HepG2 (cell line): ENCODE results near the gene DBNDD1. TPM values are rescaled to one million over a fixed set of nuclear protein-coding genes. Genes with fewer than 3 reads are reported as not detected.

ENCODE experiments used
- CENPBD1 ChIP-seq: sonication (generic); formaldehyde crosslinking; IDR thresholded peaks from 2 replicates; pipeline ENCODE4 v1.8.0; 2022; ENCODE audit warnings: missing genetic modification reagents, low read depth, mild to moderate bottlenecking, borderline replicate concordance
- CENPX ChIP-seq: sonication (generic); formaldehyde crosslinking; IDR thresholded peaks from 2 replicates; pipeline ENCODE4 v1.9.0; 2021; ENCODE audit warnings: mild to moderate bottlenecking, missing genetic modification reagents, moderate library complexity
- FOXO1 ChIP-seq: sonication (generic); formaldehyde crosslinking; IDR thresholded peaks from 2 replicates; pipeline ENCODE4 v1.4.0; 2020; ENCODE audit warnings: missing genetic modification reagents
- HCFC1 ChIP-seq: fragments of 150-350 bp; IDR thresholded peaks from 2 replicates; pipeline ENCODE4 v1.6.1; 2014; ENCODE audit warnings: low read depth, low read length
- HMGA1 ChIP-seq: sonication (generic); formaldehyde crosslinking; conservative IDR thresholded peaks from 2 replicates; pipeline ENCODE4 v1.4.0; 2020; ENCODE audit warnings: missing genetic modification reagents
- KLF9 ChIP-seq: IDR thresholded peaks from 2 replicates; pipeline ENCODE4 v1.6.1; 2016; ENCODE audit warnings: low read depth
- MAFK ChIP-seq, 2 experiments: IDR thresholded peaks in 1 of 2; conservative IDR thresholded peaks in 1 of 2; 2 replicates each; pipeline ENCODE4 v1.6.1; 2011; ENCODE audit warnings: improper control_type of control experiment in 2 of 2, low read length in 2 of 2
- MTF1 ChIP-seq: sonication (generic); formaldehyde crosslinking; IDR thresholded peaks from 2 replicates; pipeline ENCODE4 v1.5.0; 2020; ENCODE audit warnings: missing genetic modification reagents
- NCOA5 ChIP-seq: sonication (generic); formaldehyde crosslinking; IDR thresholded peaks from 2 replicates; pipeline ENCODE4 v1.4.0; 2020; ENCODE audit warnings: missing genetic modification reagents
- REL ChIP-seq: sonication (generic); formaldehyde crosslinking; conservative IDR thresholded peaks from 2 replicates; pipeline ENCODE4 v1.8.0; 2022; ENCODE audit warnings: mild to moderate bottlenecking, missing genetic modification reagents, moderate library complexity
- SNRNP70 ChIP-seq: fragments of 200-400 bp; formaldehyde crosslinking; IDR thresholded peaks from 2 replicates; pipeline ENCODE4 v1.6.1; 2017; ENCODE audit warnings: mild to moderate bottlenecking, low read depth, low read length, moderate library complexity
- TFAP4 ChIP-seq: sonication (generic); IDR thresholded peaks from 2 replicates; pipeline ENCODE4 v1.6.1; 2016; ENCODE audit warnings: low read depth, borderline replicate concordance
- TOE1 ChIP-seq: sonication (generic); formaldehyde crosslinking; IDR thresholded peaks from 2 replicates; pipeline ENCODE4 v1.4.0; 2020; ENCODE audit warnings: mild to moderate bottlenecking, missing genetic modification reagents
- YY1 ChIP-seq: IDR thresholded peaks from 2 replicates; pipeline ENCODE4 v1.6.1; 2011; ENCODE audit warnings: low read length, low read depth, moderate library complexity, mild to moderate bottlenecking; ENCODE audit not compliant: insufficient read depth, insufficient replicate concordance
- ZFX ChIP-seq: sonication (generic); formaldehyde crosslinking; IDR thresholded peaks from 2 replicates; pipeline ENCODE4 v1.4.0; 2020; ENCODE audit warnings: mild to moderate bottlenecking, low read depth, missing genetic modification reagents, moderate library complexity
- ZNF230 ChIP-seq: sonication (generic); formaldehyde crosslinking; IDR thresholded peaks from 2 replicates; pipeline ENCODE4 v1.4.0; 2020; ENCODE audit warnings: mild to moderate bottlenecking, missing genetic modification reagents
- ZNF280B ChIP-seq: sonication (generic); formaldehyde crosslinking; IDR thresholded peaks from 2 replicates; pipeline ENCODE4 v1.5.0; 2020; ENCODE audit warnings: missing genetic modification reagents, mild to moderate bottlenecking, borderline replicate concordance
- ZNF580 ChIP-seq: IDR thresholded peaks from 2 replicates; pipeline ENCODE4 v1.6.1; 2016; ENCODE audit warnings: low read depth, borderline replicate concordance
- ZNF83 ChIP-seq: sonication (generic); formaldehyde crosslinking; IDR thresholded peaks from 2 replicates; pipeline ENCODE4 v1.4.0; 2020; ENCODE audit warnings: missing genetic modification reagents, mild to moderate bottlenecking, borderline replicate concordance
- ZNF883 ChIP-seq: sonication (generic); formaldehyde crosslinking; IDR thresholded peaks from 2 replicates; pipeline ENCODE4 v1.5.1; 2020; ENCODE audit warnings: mild to moderate bottlenecking, missing genetic modification reagents; ENCODE audit errors: not compliant biosample characterization
- polyA plus RNA-seq, 8 experiments: library from polyadenylated mRNA; depleted of rRNA in 3 of 8; stranded (reverse) in 7 of 8; unstranded in 1 of 8; fragments of >200 nt; fragmentation: Illumina TruSeq in 4 of 8; extraction: Trizol in 4 of 8; gene quantifications; 2 replicates each; pipeline versions ENCODE4 v1.2.1 to v1.2.3, GENCODE V29; 2011 to 2016; ENCODE audit warnings: low read depth in 4 of 8, missing spikeins in 1 of 8, mixed read lengths in 1 of 8; ENCODE audit not compliant: insufficient read depth in 1 of 8
- total RNA-seq, 5 experiments: library from RNA; depleted of rRNA; stranded (reverse); fragments of >200 nt; fragmentation: Illumina TruSeq; extraction: Trizol; gene quantifications; 2 replicates each; pipeline ENCODE4 v1.2.3, GENCODE V29; 2016; ENCODE audit warnings: low read depth in 1 of 5
- TF ChIP-seq, protein P1 (sequence below): sonication (generic); formaldehyde crosslinking; IDR thresholded peaks from 2 replicates; pipeline ENCODE4 v1.8.0; 2022; ENCODE audit warnings: mild to moderate bottlenecking, missing genetic modification reagents
- TF ChIP-seq, protein P2 (sequence below): IDR thresholded peaks from 2 replicates; pipeline ENCODE4 v1.6.1; 2016; ENCODE audit warnings: low read depth

DBNDD1 gene
- total and polyA plus RNA-seq, 2 of the 13 experiments (the other 11 are each of a cell fraction or from before 2014, with no cell fraction given): 17.0 to 40.4 TPM

DNA sequence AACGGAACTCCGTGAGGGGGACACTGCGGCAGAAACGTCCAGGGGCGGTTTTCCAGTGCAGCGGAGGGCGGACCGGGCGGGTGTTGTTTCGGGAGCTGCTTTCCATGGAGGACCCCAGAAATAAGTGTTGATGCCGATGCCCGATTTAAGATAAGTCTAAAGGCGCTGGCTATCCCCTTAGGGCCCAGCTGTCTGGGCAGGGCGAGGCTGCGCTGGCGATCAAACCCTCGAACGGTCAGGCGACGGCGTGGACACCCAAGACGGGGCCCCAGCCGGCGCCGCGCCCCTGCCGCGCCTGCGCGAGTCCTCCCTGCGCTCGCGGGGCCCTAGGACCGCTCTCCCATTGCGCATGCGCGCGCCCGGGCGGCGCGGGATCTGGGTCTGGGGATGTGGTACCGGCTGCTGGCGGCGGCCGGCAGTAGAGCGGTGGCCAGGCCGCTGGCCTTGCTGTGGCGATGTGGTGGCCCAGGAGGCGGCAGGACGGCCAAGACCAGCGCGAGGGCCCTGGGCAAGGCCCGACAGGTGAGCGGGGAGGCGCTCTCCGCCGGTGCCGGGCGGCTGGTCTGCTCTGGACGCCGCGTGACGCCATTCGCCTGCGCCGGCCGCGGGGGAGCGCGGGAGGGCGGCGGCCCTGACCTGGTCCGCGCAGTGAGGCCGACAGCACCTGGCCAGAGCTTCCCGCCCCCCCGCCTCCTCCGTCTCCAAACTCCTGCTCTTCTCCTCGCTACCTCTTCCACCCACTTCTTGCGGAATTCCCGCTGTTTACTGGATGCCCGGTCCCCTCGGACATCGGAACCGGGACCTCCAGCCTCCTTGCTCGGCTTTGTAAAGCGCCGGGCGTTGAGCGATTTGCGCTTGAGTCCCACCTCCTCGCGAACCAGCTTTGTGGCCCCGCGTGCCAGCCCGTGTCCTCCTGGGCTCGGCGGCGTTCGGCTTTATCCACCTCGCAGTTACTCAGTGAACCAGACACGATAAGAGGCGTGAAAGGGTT is 46.7 kb downstream of the DBNDD1 start (continued):
- no peak for TF ChIP-seq MAFK (conservative IDR thresholded peaks at IDR 0.05 in 1 of 2, IDR thresholded peaks at IDR 0.05 in 1 of 2; ENCODE audit: low read length in 2 of 2)
- TF ChIP-seq ZNF580: peak; percentile 29; the same call in 1 of the 2 replicates
- TF ChIP-seq NCOA5 (CRISPR knock-in tag): no peak
- TF ChIP-seq ZFX: peak; percentile 90
- TF ChIP-seq ZNF280B (CRISPR knock-in tag): peak; percentile 92; the same call in 1 of the 2 replicates
- TF ChIP-seq, protein P1, sequence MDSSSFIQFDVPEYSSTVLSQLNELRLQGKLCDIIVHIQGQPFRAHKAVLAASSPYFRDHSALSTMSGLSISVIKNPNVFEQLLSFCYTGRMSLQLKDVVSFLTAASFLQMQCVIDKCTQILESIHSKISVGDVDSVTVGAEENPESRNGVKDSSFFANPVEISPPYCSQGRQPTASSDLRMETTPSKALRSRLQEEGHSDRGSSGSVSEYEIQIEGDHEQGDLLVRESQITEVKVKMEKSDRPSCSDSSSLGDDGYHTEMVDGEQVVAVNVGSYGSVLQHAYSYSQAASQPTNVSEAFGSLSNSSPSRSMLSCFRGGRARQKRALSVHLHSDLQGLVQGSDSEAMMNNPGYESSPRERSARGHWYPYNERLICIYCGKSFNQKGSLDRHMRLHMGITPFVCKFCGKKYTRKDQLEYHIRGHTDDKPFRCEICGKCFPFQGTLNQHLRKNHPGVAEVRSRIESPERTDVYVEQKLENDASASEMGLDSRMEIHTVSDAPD: peak; percentile 36; the same call in 1 of the 2 replicates
- no peak for TF ChIP-seq HMGA1 (CRISPR knock-in tag)
- TF ChIP-seq ZNF230 (CRISPR knock-in tag): peak; percentile 88
- no peak; the same call in 1 of the 2 replicates for TF ChIP-seq CENPBD1 (CRISPR knock-in tag)
- TF ChIP-seq YY1: peak; percentile 80
- peak; percentile 63 for TF ChIP-seq HCFC1
- no peak; the same call in 1 of the 2 replicates for TF ChIP-seq ZNF83 (CRISPR knock-in tag)
- TF ChIP-seq, protein P2, sequence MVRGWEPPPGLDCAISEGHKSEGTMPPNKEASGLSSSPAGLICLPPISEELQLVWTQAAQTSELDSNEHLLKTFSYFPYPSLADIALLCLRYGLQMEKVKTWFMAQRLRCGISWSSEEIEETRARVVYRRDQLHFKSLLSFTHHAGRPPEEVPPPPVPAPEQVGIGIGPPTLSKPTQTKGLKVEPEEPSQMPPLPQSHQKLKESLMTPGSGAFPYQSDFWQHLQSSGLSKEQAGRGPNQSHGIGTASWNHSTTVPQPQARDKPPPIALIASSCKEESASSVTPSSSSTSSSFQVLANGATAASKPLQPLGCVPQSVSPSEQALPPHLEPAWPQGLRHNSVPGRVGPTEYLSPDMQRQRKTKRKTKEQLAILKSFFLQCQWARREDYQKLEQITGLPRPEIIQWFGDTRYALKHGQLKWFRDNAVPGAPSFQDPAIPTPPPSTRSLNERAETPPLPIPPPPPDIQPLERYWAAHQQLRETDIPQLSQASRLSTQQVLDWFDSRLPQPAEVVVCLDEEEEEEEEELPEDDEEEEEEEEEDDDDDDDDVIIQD (CRISPR knock-in tag): no peak
- TF ChIP-seq CENPX: no peak
- TF ChIP-seq ZNF883 (CRISPR knock-in tag): peak; percentile 96
- TF ChIP-seq REL (CRISPR knock-in tag): peak; percentile 68
- TF ChIP-seq FOXO1: no peak; the same call in 1 of the 2 replicates
- peak; percentile 54; the same call in 1 of the 2 replicates for TF ChIP-seq TFAP4
- no peak; the same call in none of the 2 replicates for TF ChIP-seq TOE1 (CRISPR knock-in tag)
- TF ChIP-seq KLF9 (CRISPR knock-in tag): no peak
- no peak for TF ChIP-seq MTF1 (CRISPR knock-in tag)
- no peak for TF ChIP-seq SNRNP70
